PFSK-1 (cell line): Measurements from ENCODE around the gene HDAC6.

Experiments used
- POLR2AphosphoS5 ChIP-seq: IDR thresholded peaks from 2 replicates; pipeline ENCODE4 v1.6.1; 2012; ENCODE audit warnings: low read depth, mild to moderate bottlenecking, control low read depth, low read length, moderate library complexity
- TAF1 ChIP-seq: IDR thresholded peaks from 2 replicates; pipeline ENCODE4 v1.6.1; 2012; ENCODE audit warnings: low read length, control low read depth, borderline replicate concordance; ENCODE audit not compliant: insufficient read depth
- TF ChIP-seq, protein P1 (sequence below), 2 experiments: IDR thresholded peaks; 2 replicates each; pipeline versions ENCODE4 v1.6.1 to v1.8.0; 2011 to 2012; ENCODE audit warnings: low read depth in 2 of 2, low read length in 2 of 2, control low read depth in 1 of 2, inconsistent platforms in 1 of 2, mild to moderate bottlenecking in 1 of 2, moderate library complexity in 1 of 2; ENCODE audit not compliant: insufficient read depth in 1 of 2

DNA sequence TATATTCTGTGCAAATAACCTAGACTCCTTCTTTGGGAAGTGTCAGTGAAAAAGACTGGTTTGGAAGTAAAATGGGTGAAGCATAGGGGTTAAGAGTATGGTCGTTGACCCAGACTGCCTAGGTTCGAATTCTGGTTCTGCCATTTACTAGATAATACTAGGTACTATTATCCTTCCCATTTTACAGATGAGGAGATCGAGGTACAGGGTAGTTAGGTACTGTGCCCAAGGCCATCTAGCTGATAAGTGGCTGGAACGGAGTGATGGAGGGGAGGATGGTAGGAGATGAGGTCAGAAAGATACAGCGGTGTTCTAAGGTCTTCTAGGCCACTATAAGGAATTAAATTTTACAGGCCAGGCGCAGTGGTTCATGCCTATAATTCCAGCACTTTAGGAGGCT is 29.3 kb upstream of the HDAC6 start:
- TF ChIP-seq, protein P1, sequence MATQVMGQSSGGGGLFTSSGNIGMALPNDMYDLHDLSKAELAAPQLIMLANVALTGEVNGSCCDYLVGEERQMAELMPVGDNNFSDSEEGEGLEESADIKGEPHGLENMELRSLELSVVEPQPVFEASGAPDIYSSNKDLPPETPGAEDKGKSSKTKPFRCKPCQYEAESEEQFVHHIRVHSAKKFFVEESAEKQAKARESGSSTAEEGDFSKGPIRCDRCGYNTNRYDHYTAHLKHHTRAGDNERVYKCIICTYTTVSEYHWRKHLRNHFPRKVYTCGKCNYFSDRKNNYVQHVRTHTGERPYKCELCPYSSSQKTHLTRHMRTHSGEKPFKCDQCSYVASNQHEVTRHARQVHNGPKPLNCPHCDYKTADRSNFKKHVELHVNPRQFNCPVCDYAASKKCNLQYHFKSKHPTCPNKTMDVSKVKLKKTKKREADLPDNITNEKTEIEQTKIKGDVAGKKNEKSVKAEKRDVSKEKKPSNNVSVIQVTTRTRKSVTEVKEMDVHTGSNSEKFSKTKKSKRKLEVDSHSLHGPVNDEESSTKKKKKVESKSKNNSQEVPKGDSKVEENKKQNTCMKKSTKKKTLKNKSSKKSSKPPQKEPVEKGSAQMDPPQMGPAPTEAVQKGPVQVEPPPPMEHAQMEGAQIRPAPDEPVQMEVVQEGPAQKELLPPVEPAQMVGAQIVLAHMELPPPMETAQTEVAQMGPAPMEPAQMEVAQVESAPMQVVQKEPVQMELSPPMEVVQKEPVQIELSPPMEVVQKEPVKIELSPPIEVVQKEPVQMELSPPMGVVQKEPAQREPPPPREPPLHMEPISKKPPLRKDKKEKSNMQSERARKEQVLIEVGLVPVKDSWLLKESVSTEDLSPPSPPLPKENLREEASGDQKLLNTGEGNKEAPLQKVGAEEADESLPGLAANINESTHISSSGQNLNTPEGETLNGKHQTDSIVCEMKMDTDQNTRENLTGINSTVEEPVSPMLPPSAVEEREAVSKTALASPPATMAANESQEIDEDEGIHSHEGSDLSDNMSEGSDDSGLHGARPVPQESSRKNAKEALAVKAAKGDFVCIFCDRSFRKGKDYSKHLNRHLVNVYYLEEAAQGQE (IDR thresholded peaks at IDR 0.05; ENCODE audit: insufficient read depth in 1 of 2, low read depth in 2 of 2, low read length in 2 of 2) = no peak
- no peak for TF ChIP-seq POLR2AphosphoS5
- no peak for TF ChIP-seq TAF1
